Testis (tissue), 2 donors: ENCODE measurements around the gene NFU1.

Source experiments
- CTCF ChIP-seq, 3 experiments: fragments of 450-650 bp in 2 of 3; fragments of 200-600 bp in 1 of 3; sonication (generic) in 1 of 3; IDR thresholded peaks; one replicate each; pipeline ENCODE4 v1.5.1; 2016 to 2019; ENCODE audit warnings: antibody characterized with exemption in 3 of 3, mild to moderate bottlenecking in 2 of 3, moderate library complexity in 1 of 3
- POLR2A ChIP-seq: fragments of 450-650 bp; IDR thresholded peaks from one replicate; pipeline ENCODE4 v1.6.1; 2017; ENCODE audit warnings: antibody characterized with exemption, mild to moderate bottlenecking, moderate library complexity

GRCh38 chr2:69424419-69424818 is 12.8 kb downstream of the NFU1 start:
- TF ChIP-seq CTCF (IDR thresholded peaks at IDR 0.05) (no peak), POLR2A (no peak)
